ENCODE measurements around the gene ATP6V0B. TPM values are rescaled to one million over a fixed set of nuclear protein-coding genes. Genes with fewer than 3 reads are reported as not detected.

Gene ATP6V0B
- polyA plus RNA-seq, 1 donor, result 113 TPM

DNA sequence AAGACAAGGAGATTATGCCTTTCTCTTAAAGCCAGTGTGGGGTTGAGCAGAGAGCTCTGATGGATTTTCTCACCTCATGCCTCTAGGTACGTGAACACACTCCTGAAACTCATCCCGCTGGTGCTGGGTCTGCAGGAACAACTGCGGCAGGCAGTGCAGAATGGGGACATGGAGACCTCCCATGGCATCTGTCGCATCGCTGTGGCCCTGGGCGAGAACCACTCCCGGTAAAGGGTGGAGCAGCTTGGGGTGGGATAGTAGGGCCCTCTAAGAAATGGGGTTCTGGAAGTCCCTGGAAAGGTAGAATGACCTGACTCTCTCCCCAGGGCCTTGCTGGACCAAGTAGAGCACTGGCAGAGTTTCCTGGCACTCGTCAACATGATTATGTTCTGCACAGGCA is 18.5 kb upstream of the ATP6V0B start:
- no peak for DNase-seq
- Histone ChIP-seq H3K27ac (ENCODE audit: low read length) (no peak overlapping the region), H3K4me1 (ENCODE audit: control insufficient read depth, insufficient read depth, low read length) (no peaks in the 10 kb centered on the region), H3K9me3 (ENCODE audit: control insufficient read depth, low read depth, low read length) (no peaks in the 10 kb centered on the region), H3K4me3 (ENCODE audit: low read length) (no peak overlapping the region), H3K27me3 (ENCODE audit: control insufficient read depth, insufficient read depth, low read length) (no peaks in the 10 kb centered on the region), H3K36me3 (ENCODE audit: control insufficient read depth, insufficient read depth, low read length) (peaks cover 47% of the 10 kb centered on the region)
- WGBS (ENCODE audit: insufficient coverage, low lambda C conversion rate), result no CpG with 5 or more reads among the region's 8 CpGs

DNA sequence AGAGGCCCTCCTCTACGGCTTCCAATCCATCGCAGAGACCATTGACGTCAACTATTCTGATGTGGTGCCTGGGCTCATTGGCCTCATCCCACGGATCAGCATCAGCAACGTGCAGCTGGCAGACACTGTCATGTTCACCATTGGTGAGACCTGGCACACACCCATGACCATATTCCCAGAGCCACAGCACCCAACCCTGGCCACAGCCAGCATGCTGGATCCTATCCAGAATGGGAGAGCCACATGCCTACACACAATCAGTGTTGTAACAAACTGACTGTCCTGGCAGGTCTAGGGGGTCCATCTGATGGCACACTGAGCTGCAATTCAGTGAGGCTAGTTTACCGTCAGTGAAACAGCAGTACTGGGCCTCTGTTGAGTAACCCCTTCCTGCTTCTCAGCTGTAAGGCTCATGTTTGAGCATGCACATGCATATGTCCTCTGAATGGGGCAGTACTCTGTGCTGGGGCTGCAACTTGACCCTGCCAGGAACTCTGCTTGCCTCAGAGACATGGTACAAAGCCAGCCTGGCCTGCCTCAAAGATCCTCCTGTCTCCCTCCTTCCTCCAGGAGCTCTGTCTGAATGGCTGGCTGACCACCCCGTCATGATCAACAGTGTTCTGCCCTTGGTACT is 17.2 kb upstream of the ATP6V0B start:
- Histone ChIP-seq H3K4me3 (ENCODE audit: low read length) (no peak overlapping the region), H3K27me3 (ENCODE audit: control insufficient read depth, insufficient read depth, low read length) (no peaks in the 10 kb centered on the region), H3K27ac (ENCODE audit: low read length) (no peak overlapping the region), H3K4me1 (ENCODE audit: control insufficient read depth, insufficient read depth, low read length) (no peaks in the 10 kb centered on the region), H3K36me3 (ENCODE audit: control insufficient read depth, insufficient read depth, low read length) (peaks cover 57% of the 10 kb centered on the region), H3K9me3 (ENCODE audit: control insufficient read depth, low read depth, low read length) (no peaks in the 10 kb centered on the region)
- no CpG with 5 or more reads among the region's 7 CpGs for WGBS (ENCODE audit: insufficient coverage, low lambda C conversion rate)
- no peak for DNase-seq

DNA sequence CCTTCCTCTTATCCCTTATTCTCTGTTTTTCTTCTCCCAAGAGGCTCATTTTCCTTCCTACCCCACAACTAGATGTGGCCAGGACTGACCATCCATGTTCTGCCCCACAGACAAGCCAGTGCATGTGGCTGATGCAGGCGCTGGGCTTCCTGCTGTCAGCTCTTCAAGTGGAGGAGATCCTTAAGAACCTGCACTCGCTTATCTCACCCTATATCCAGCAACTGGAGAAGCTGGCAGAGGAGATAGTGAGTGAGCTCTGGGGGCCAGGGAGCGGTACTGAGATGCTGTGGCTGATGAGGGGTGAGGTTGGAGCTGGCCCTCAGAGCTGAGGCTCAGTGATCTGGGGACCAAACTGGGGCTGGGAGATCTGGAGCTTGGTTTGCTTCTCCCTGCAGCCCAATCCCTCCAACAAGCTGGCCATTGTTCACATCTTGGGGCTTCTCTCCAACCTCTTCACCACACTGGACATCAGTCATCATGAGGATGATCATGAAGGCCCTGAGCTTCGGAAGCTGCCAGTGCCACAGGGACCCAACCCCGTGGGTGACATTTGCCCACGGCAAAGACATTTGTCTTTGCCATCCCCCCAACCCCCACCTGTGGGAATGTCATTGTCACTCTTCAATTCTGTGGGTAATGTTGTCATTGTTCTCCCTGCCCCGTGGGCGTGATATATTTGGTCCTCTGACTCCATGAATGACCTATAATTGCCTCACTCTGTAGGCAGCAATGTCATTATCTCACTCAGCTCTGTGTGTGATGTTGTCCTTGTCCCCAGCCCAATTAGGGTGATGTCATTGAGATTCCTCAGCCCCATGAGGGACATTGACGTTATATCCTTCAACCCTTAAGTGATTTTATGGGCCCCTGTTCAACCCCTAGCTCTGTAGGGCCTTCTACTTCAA is 16.2 kb upstream of the ATP6V0B start:
- no peak for DNase-seq
- Histone ChIP-seq H3K9me3 (ENCODE audit: control insufficient read depth, low read depth, low read length) (no peaks in the 10 kb centered on the region), H3K27me3 (ENCODE audit: control insufficient read depth, insufficient read depth, low read length) (no peaks in the 10 kb centered on the region), H3K4me1 (ENCODE audit: control insufficient read depth, insufficient read depth, low read length) (no peaks in the 10 kb centered on the region), H3K36me3 (ENCODE audit: control insufficient read depth, insufficient read depth, low read length) (peaks cover 67% of the 10 kb centered on the region), H3K27ac (ENCODE audit: low read length) (no peak overlapping the region), H3K4me3 (ENCODE audit: low read length) (no peak overlapping the region)
- no CpG with 5 or more reads among the region's 9 CpGs for WGBS (ENCODE audit: insufficient coverage, low lambda C conversion rate)

DNA sequence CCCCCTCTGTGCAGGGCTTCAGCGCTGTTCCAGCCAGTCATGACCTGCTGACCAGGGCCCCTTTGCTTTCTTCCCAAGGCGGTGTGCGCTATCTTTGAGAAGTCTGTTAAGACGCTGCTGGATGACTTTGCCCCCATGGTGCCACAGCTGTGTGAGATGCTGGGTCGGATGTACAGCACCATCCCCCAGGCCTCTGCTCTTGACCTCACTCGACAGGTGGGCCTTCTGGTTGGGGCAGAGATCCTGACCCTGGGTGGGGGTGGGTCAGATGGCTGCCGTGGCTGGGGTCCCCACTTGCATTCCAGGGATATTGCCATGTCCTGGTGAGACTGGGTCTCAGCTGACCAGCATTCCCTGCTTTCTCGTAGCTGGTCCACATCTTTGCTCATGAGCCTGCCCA is 14.0 kb upstream of the ATP6V0B start:
- Histone ChIP-seq H3K27ac (ENCODE audit: low read length) (no peak overlapping the region), H3K9me3 (ENCODE audit: control insufficient read depth, low read depth, low read length) (no peaks in the 10 kb centered on the region), H3K4me3 (ENCODE audit: low read length) (no peak overlapping the region), H3K4me1 (ENCODE audit: control insufficient read depth, insufficient read depth, low read length) (no peaks in the 10 kb centered on the region), H3K36me3 (ENCODE audit: control insufficient read depth, insufficient read depth, low read length) (peaks cover 74% of the 10 kb centered on the region), H3K27me3 (ENCODE audit: control insufficient read depth, insufficient read depth, low read length) (no peaks in the 10 kb centered on the region)
- DNase-seq, result no peak
- no CpG with 5 or more reads among the region's 8 CpGs for WGBS (ENCODE audit: insufficient coverage, low lambda C conversion rate)

DNA sequence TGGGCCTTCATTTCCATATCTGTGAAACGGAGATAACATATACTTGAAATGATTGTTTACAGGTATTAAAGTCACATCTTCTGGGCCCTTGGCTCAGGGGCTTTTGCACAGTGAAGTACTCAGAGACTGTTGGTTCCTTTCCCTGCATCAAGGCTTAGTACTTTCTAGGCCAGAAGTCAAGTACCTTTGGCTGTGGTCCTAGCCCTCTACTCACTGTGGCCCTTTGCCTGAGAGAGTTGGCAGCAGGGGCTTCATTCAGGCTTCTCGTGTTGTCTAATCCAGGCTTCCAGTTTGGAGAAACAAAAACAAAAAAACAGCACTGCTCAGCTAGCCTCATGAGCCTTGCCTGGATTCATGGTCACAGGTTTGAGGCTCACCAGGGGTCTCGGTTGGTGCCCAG is 13.1 kb upstream of the ATP6V0B start:
- peaks cover 71% of the 10 kb centered on the region for H3K36me3 ChIP-seq (ENCODE audit: control insufficient read depth, insufficient read depth, low read length)
- DNase-seq, result no peak
- no peaks in the 10 kb centered on the region for H3K9me3 ChIP-seq (ENCODE audit: control insufficient read depth, low read depth, low read length)
- no peak overlapping the region for H3K27ac ChIP-seq (ENCODE audit: low read length)
- H3K4me1 ChIP-seq (ENCODE audit: control insufficient read depth, insufficient read depth, low read length), result no peaks in the 10 kb centered on the region
- WGBS (ENCODE audit: insufficient coverage, low lambda C conversion rate), result no CpG with 5 or more reads among the region's 3 CpGs
- no peak overlapping the region for H3K4me3 ChIP-seq (ENCODE audit: low read length)
- no peaks in the 10 kb centered on the region for H3K27me3 ChIP-seq (ENCODE audit: control insufficient read depth, insufficient read depth, low read length)

DNA sequence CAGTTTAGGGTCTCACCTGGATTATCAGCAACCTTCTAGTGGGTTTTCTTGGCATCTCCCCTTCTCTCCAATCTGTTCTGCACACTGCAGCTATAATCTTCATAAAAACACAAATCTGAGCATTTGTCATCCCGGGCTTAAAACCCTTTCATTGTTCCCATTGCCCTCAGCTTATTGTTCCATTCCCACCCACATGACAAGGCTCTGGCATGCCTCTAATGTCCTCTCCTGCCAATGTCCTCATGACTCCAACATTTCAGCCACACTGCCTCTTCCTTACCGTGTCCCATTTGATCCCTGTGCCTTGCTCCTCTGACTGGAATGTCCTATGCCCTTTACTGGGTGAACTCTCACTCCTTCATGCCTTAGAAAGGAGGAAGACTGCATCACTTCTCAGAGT is 12.4 kb upstream of the ATP6V0B start:
- H3K27me3 ChIP-seq (ENCODE audit: control insufficient read depth, insufficient read depth, low read length), result no peaks in the 10 kb centered on the region
- no peaks in the 10 kb centered on the region for H3K9me3 ChIP-seq (ENCODE audit: control insufficient read depth, low read depth, low read length)
- H3K36me3 ChIP-seq (ENCODE audit: control insufficient read depth, insufficient read depth, low read length), result peaks cover 66% of the 10 kb centered on the region
- 100% methylated on average over 1 of the region's 2 CpGs for WGBS (ENCODE audit: insufficient coverage, low lambda C conversion rate)
- DNase-seq, result no peak
- H3K4me1 ChIP-seq (ENCODE audit: control insufficient read depth, insufficient read depth, low read length), result no peaks in the 10 kb centered on the region
- no peak overlapping the region for H3K4me3 ChIP-seq (ENCODE audit: low read length)
- no peak overlapping the region for H3K27ac ChIP-seq (ENCODE audit: low read length)

DNA sequence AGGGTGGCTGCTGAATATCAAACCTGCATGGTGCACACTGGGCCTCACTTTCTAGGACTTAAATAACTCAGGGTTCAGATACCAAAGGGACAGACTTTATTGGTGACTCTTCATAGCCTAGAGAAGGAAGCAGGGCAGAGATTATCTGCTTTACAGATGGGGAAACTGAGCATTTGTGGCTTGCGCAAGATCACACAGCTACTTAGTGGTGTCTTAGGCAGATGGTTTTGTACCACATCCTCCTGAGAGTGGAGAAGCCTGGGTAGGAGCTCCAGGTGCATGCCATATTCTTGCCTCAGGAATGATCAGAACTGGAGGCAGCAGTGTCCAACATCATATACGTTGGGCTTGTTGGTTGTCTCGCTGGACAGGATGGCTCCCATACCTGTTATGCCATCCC is 11.8 kb upstream of the ATP6V0B start:
- no peak for DNase-seq
- H3K9me3 ChIP-seq (ENCODE audit: control insufficient read depth, low read depth, low read length), result no peaks in the 10 kb centered on the region
- H3K4me3 ChIP-seq (ENCODE audit: low read length), result no peak overlapping the region
- H3K27me3 ChIP-seq (ENCODE audit: control insufficient read depth, insufficient read depth, low read length), result no peaks in the 10 kb centered on the region
- H3K36me3 ChIP-seq (ENCODE audit: control insufficient read depth, insufficient read depth, low read length), result peaks cover 66% of the 10 kb centered on the region
- WGBS (ENCODE audit: insufficient coverage, low lambda C conversion rate), result no CpG with 5 or more reads among the region's 3 CpGs
- no peak overlapping the region for H3K27ac ChIP-seq (ENCODE audit: low read length)
- H3K4me1 ChIP-seq (ENCODE audit: control insufficient read depth, insufficient read depth, low read length), result no peaks in the 10 kb centered on the region

DNA sequence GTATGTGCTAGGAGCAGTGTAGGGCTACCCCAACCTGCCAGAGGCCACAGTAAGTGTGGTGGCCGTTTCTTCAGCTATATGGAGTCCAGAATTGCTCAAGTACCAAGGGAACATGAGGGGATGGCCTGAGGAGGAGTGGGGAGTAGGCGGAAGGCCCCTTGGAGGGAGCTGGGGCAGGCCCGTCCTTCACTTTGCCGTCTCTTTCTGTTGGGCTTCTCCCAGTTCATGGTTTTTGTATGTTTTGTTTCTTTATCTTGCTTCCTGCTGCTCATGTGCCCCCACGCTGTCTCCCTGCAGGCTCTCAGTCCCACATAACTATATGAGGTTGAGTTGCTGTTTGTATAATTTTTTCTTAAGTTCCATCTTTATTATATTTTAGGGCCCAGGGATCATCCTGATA is 10.9 kb upstream of the ATP6V0B start:
- Histone ChIP-seq H3K27ac (ENCODE audit: low read length) (no peak overlapping the region), H3K9me3 (ENCODE audit: control insufficient read depth, low read depth, low read length) (no peaks in the 10 kb centered on the region), H3K27me3 (ENCODE audit: control insufficient read depth, insufficient read depth, low read length) (no peaks in the 10 kb centered on the region), H3K4me1 (ENCODE audit: control insufficient read depth, insufficient read depth, low read length) (no peaks in the 10 kb centered on the region), H3K4me3 (ENCODE audit: low read length) (no peak overlapping the region), H3K36me3 (ENCODE audit: control insufficient read depth, insufficient read depth, low read length) (peaks cover 59% of the 10 kb centered on the region)
- WGBS (ENCODE audit: insufficient coverage, low lambda C conversion rate), result 89% methylated on average over 3 of the region's 5 CpGs
- no peak for DNase-seq

DNA sequence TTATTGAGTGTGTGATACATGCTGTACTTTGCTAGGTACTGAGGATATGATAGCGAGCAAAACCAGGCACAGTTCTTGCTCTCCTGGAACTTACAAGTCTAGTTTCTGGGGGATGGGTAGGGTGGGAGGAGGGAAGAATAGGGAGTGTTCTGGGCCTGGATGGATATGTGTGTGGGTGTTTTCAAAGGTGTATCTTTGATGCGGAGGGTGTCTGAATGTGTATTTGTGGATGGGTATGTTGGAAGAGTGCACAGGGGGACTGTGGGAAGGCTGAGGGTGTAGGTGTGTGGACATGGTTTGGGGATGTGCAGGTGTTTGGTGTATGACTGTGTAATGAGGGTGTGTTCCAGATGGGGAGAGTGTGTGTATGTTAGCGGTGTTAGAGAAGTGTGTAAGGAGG is 9.4 kb upstream of the ATP6V0B start:
- Histone ChIP-seq H3K27me3 (ENCODE audit: control insufficient read depth, insufficient read depth, low read length) (no peaks in the 10 kb centered on the region), H3K4me1 (ENCODE audit: control insufficient read depth, insufficient read depth, low read length) (no peaks in the 10 kb centered on the region), H3K4me3 (ENCODE audit: low read length) (no peak overlapping the region), H3K9me3 (ENCODE audit: control insufficient read depth, low read depth, low read length) (no peaks in the 10 kb centered on the region), H3K36me3 (ENCODE audit: control insufficient read depth, insufficient read depth, low read length) (peaks cover 48% of the 10 kb centered on the region), H3K27ac (ENCODE audit: low read length) (no peak overlapping the region)
- no peak for DNase-seq
- no CpG with 5 or more reads among the region's 3 CpGs for whole genome bisulfite sequencing (ENCODE audit: insufficient coverage, low lambda C conversion rate)

DNA sequence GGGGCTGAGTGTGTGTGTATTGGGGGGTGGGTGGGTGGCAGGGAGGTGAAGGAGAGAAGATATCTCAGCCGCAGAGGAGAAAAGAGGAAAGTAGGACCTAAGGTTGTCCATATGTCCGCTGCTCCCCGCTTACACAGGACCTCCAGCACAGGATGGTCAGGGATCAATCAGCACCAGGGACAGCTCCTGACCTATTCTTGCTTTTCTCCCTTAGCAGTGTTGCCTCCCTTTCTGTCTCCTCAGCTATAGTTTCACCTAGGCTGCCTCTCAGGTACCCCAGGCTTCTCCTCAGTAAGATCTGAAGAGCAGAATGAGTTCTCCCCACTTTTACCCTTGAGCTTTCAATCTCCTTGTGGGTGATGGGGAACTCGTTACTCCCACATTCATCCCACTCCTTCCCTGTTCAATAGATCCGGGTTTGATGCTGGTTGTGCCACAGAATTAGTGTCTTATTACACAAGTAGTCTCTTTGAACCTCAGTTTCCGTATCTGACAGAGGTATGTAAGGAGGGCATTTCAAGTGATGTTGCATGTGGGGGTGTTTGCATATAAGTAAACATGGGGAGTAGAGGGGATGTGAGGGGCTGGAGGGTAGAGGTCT is 6.3 kb upstream of the ATP6V0B start:
- Histone ChIP-seq H3K27me3 (ENCODE audit: control insufficient read depth, insufficient read depth, low read length) (no peaks in the 10 kb centered on the region), H3K4me1 (ENCODE audit: control insufficient read depth, insufficient read depth, low read length) (no peaks in the 10 kb centered on the region), H3K27ac (ENCODE audit: low read length) (no peak overlapping the region), H3K36me3 (ENCODE audit: control insufficient read depth, insufficient read depth, low read length) (peaks cover 29% of the 10 kb centered on the region), H3K9me3 (ENCODE audit: control insufficient read depth, low read depth, low read length) (no peaks in the 10 kb centered on the region), H3K4me3 (ENCODE audit: low read length) (no peak overlapping the region)
- peak in 1 of 2 donors; percentile 26 for DNase-seq
- 88% methylated on average over 4 of the region's 6 CpGs for WGBS (ENCODE audit: insufficient coverage, low lambda C conversion rate)
